Measurements from ENCODE around the gene CFAP99.

CFAP99 gene

DNA sequence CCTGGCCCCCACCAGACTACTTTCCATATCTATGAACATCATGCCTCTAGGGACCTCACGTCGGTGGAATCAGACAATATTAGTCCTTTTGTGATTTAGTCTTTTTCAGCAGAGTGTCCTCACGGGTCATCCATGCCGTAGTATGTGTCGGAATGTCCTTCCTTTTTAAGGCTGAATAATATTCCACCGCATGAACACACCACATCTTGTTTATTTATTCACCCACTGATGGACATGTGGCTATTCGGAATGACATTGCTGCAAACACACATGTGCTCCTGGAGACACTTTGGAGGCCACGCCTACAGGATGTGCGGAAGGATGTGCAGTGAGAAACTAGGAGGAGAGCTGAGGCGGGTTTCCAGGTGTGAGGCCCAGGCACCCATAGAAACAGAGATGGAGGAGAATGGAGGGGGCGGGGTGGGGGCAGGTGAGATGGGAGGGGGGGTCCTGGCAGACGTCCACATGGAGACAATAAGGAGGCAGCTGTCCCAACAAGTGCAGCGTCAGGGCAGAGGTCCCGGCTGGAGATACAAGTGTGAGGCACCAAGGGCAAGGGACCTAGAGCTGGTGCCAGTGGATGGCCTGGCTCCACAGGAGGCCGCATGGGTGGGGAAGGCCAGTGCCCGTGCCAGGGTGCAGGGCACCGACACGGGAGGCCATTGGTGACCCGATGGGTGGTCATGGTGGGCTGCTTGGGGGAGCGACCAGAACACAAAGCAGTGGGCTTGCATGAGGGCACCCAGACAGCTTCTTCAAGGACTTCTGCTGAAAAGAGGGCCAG lies 21.0 kb upstream of the CFAP99 start:
- TF ChIP-seq SUZ12 (IDR thresholded peaks at IDR 0.05; ENCODE audit: extremely low read depth, insufficient read depth, insufficient read length) = no peak
- no peak for TF ChIP-seq ZNF274 (IDR thresholded peaks at IDR 0.05; ENCODE audit: low read depth, low read length)
- no peak for TF ChIP-seq YY1 (IDR thresholded peaks at IDR 0.05; ENCODE audit: insufficient read depth, insufficient read length)
- Histone ChIP-seq H3K36me3 (ENCODE audit: insufficient read depth, insufficient read length, low read length) (no peaks in the 10 kb centered on the region), H3K9ac (ENCODE audit: insufficient read length, low read depth) (no peak overlapping the region), H3K4me3 (ENCODE audit: insufficient read length, low read depth) (no peak overlapping the region), H3K4me1 (ENCODE audit: insufficient read depth, insufficient read length) (peaks cover 14% of the 10 kb centered on the region), H3K27me3 (ENCODE audit: insufficient read depth, insufficient read length) (peaks cover 59% of the 10 kb centered on the region), H3K9me3 (ENCODE audit: insufficient read depth, low read length) (peaks cover 11% of the 10 kb centered on the region; the same call in 1 of the 2 replicates)
- DNase-seq (ENCODE audit: low read depth, low spot score) = no peak

- peaks cover 11% of the 10 kb centered on the region; the same call in 1 of the 2 replicates for H3K9me3 ChIP-seq (ENCODE audit: insufficient read depth, low read length)
- no peak overlapping the region for H3K9ac ChIP-seq (ENCODE audit: insufficient read length, low read depth)
- H3K4me3 ChIP-seq (ENCODE audit: insufficient read length, low read depth) = no peak overlapping the region
- H3K36me3 ChIP-seq (ENCODE audit: insufficient read depth, insufficient read length, low read length) = no peaks in the 10 kb centered on the region
- peaks cover 55% of the 10 kb centered on the region for H3K27me3 ChIP-seq (ENCODE audit: insufficient read depth, insufficient read length)
- DNase-seq (ENCODE audit: low read depth, low spot score) = no peak
- TF ChIP-seq ZNF274 (IDR thresholded peaks at IDR 0.05; ENCODE audit: low read depth, low read length) (no peak), SUZ12 (IDR thresholded peaks at IDR 0.05; ENCODE audit: extremely low read depth, insufficient read depth, insufficient read length) (no peak), YY1 (IDR thresholded peaks at IDR 0.05; ENCODE audit: insufficient read depth, insufficient read length) (no peak)
- peaks cover 18% of the 10 kb centered on the region for H3K4me1 ChIP-seq (ENCODE audit: insufficient read depth, insufficient read length)
These were observed 19.5 kb upstream of the CFAP99 start for GRCh38 chr4:2399216-2399615.

DNA sequence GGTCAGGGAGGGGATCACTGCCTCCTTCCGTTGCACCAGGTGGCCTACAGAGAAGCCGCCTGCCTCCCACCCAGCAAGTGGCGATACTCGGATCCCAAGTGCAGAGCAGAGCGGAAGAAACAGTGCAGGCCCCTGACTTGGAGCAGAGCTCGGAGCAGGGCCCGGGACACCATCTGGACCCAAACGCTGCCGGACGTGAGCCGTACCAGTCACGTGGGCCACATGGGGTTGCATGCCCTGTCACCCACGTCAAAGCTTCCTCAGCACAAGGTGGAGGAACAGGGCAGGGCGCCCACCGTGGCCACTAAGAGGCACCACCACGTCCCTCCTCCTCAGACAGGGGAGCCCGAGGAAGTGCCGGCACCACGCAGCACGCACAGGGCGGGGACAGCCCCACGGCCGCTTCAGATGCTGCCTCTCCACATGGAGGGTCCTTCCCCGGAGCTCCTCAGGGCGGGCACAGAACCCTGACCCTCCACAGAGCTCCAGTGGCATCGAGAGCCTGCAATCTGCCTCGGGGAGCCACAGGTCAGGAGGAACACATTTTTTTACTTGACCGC lies 19.0 kb upstream of the CFAP99 start:
- TF ChIP-seq ZNF274 (IDR thresholded peaks at IDR 0.05; ENCODE audit: low read depth, low read length) (no peak), SUZ12 (IDR thresholded peaks at IDR 0.05; ENCODE audit: extremely low read depth, insufficient read depth, insufficient read length) (no peak), YY1 (IDR thresholded peaks at IDR 0.05; ENCODE audit: insufficient read depth, insufficient read length) (no peak)
- no peak overlapping the region for H3K4me3 ChIP-seq (ENCODE audit: insufficient read length, low read depth)
- H3K9me3 ChIP-seq (ENCODE audit: insufficient read depth, low read length) = peaks cover 11% of the 10 kb centered on the region; the same call in 1 of the 2 replicates

GRCh38 chr4:2400841-2401609 lies 17.7 kb upstream of the CFAP99 start:
- no peaks in the 10 kb centered on the region for H3K36me3 ChIP-seq (ENCODE audit: insufficient read depth, insufficient read length, low read length)
- H3K27me3 ChIP-seq (ENCODE audit: insufficient read depth, insufficient read length) = peaks cover 40% of the 10 kb centered on the region
- no peak for DNase-seq (ENCODE audit: low read depth, low spot score)
- H3K9me3 ChIP-seq (ENCODE audit: insufficient read depth, low read length) = peaks cover 11% of the 10 kb centered on the region; the same call in 1 of the 2 replicates
- no peak overlapping the region for H3K9ac ChIP-seq (ENCODE audit: insufficient read length, low read depth)
- no peak overlapping the region for H3K4me3 ChIP-seq (ENCODE audit: insufficient read length, low read depth)
- peaks cover 18% of the 10 kb centered on the region for H3K4me1 ChIP-seq (ENCODE audit: insufficient read depth, insufficient read length)
- no peak for TF ChIP-seq YY1 (IDR thresholded peaks at IDR 0.05; ENCODE audit: insufficient read depth, insufficient read length)
- TF ChIP-seq SUZ12 (IDR thresholded peaks at IDR 0.05; ENCODE audit: extremely low read depth, insufficient read depth, insufficient read length) = no peak
- no peak for TF ChIP-seq ZNF274 (IDR thresholded peaks at IDR 0.05; ENCODE audit: low read depth, low read length)

More for the DNA sequence above, 19.0 kb upstream of the CFAP99 start:
- peaks cover 50% of the 10 kb centered on the region for H3K27me3 ChIP-seq (ENCODE audit: insufficient read depth, insufficient read length)
- H3K4me1 ChIP-seq (ENCODE audit: insufficient read depth, insufficient read length) = peaks cover 18% of the 10 kb centered on the region
- H3K36me3 ChIP-seq (ENCODE audit: insufficient read depth, insufficient read length, low read length) = no peaks in the 10 kb centered on the region
- DNase-seq (ENCODE audit: low read depth, low spot score) = no peak
- no peak overlapping the region for H3K9ac ChIP-seq (ENCODE audit: insufficient read length, low read depth)

DNA sequence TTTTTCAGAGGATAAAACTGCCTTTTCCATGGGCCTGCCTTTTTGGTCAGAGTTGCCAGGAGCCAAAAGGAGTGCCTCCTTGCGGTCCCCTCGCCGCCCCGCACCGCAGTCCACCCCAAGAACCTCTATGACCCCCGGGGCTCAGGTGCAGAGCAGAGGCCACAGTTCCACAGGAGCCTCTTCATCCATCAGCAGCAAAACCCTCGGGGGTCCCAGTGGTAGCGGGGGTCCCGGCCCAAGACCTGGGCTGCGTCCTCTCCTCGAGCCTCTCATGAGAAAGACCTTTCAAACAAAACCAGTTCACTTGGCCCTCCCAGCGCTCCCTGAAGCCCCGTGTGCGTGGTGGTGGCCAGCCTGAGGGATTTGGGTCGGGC lies 17.2 kb upstream of the CFAP99 start:
- peak overlapping the region; percentile 51 for H3K9ac ChIP-seq (ENCODE audit: insufficient read length, low read depth)
- H3K4me1 ChIP-seq (ENCODE audit: insufficient read depth, insufficient read length) = peaks cover 22% of the 10 kb centered on the region
- TF ChIP-seq YY1 (IDR thresholded peaks at IDR 0.05; ENCODE audit: insufficient read depth, insufficient read length) (no peak), ZNF274 (IDR thresholded peaks at IDR 0.05; ENCODE audit: low read depth, low read length) (no peak), SUZ12 (IDR thresholded peaks at IDR 0.05; ENCODE audit: extremely low read depth, insufficient read depth, insufficient read length) (no peak)
- no peaks in the 10 kb centered on the region for H3K36me3 ChIP-seq (ENCODE audit: insufficient read depth, insufficient read length, low read length)
- no peak overlapping the region for H3K4me3 ChIP-seq (ENCODE audit: insufficient read length, low read depth)
- DNase-seq (ENCODE audit: low read depth, low spot score) = no peak
- H3K27me3 ChIP-seq (ENCODE audit: insufficient read depth, insufficient read length) = peaks cover 40% of the 10 kb centered on the region
- peaks cover 11% of the 10 kb centered on the region; the same call in 1 of the 2 replicates for H3K9me3 ChIP-seq (ENCODE audit: insufficient read depth, low read length)

DNA sequence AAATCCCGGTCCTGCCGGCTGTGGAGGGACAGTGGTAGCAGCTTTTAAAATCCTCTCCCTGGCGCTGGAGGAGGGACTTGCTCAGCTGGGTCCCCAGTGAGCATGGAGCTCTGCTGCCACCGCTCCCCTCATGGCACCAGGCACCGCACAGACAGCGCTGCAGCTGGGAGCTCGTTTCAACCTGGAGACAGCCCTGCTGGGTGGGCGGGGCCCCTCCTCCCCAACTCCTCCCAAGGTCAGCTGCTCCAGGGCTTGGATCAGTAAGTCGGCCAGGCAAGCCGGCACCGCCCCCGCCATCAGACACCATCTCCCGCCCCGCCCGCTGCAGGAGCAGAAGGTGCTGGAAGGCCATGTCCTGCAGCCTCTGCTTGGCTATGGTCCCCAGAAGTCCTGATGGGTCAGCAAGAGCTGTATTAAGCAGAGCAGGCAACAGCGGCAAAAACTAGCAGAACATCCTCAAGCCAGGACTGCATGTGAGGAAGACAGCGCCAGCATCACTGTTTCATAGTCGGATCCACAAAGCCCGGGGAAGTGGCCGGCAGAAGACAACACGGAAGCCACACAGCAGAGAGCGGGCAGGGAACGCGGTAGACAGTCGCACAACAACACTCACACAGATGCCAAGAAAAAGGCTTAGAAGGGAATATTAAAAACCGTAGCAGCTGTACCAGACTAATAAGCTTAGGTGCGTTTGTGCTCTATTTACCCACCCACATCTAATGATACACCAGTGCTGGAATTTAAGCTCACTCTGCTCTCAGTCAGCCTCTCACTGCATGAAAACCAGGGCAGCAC lies 16.5 kb upstream of the CFAP99 start:
- DNase-seq (ENCODE audit: low read depth, low spot score) = peak; percentile 86
- Histone ChIP-seq H3K27me3 (ENCODE audit: insufficient read depth, insufficient read length) (peaks cover 40% of the 10 kb centered on the region), H3K9ac (ENCODE audit: insufficient read length, low read depth) (peak overlapping the region; percentile 67), H3K4me3 (ENCODE audit: insufficient read length, low read depth) (peak overlapping the region; percentile 13), H3K36me3 (ENCODE audit: insufficient read depth, insufficient read length, low read length) (no peaks in the 10 kb centered on the region), H3K4me1 (ENCODE audit: insufficient read depth, insufficient read length) (peaks cover 22% of the 10 kb centered on the region), H3K9me3 (ENCODE audit: insufficient read depth, low read length) (peaks cover 11% of the 10 kb centered on the region; the same call in 1 of the 2 replicates)
- TF ChIP-seq YY1 (IDR thresholded peaks at IDR 0.05; ENCODE audit: insufficient read depth, insufficient read length) (no peak), ZNF274 (IDR thresholded peaks at IDR 0.05; ENCODE audit: low read depth, low read length) (no peak), SUZ12 (IDR thresholded peaks at IDR 0.05; ENCODE audit: extremely low read depth, insufficient read depth, insufficient read length) (no peak)

All from NT2/D1 (cell line).